HCT116 (cell line): ENCODE results near the gene CNKSR1.

Experiments used
- CTCF ChIP-seq, 3 experiments: fragments of 200-600 bp in 1 of 3; sonication (generic) in 1 of 3; IDR thresholded peaks in 2 of 3; conservative IDR thresholded peaks in 1 of 3; 2 replicates each; pipeline ENCODE4 v1.5.1; 2012 to 2017; ENCODE audit warnings: low read depth in 2 of 3, low read length in 2 of 3, antibody characterized with exemption in 1 of 3, borderline replicate concordance in 1 of 3, control low read depth in 1 of 3, mild to moderate bottlenecking in 1 of 3, mixed read lengths in 1 of 3, mixed run types in 1 of 3, moderate library complexity in 1 of 3; ENCODE audit not compliant: insufficient read depth in 1 of 3
- EGR1 ChIP-seq: IDR thresholded peaks from 2 replicates; pipeline ENCODE4 v1.6.1; 2012; ENCODE audit warnings: low read depth
- EZH2 ChIP-seq: fragments of 200-600 bp; sonication (generic); IDR thresholded peaks from 2 replicates; pipeline ENCODE4 v1.6.1; 2017; ENCODE audit warnings: antibody characterized with exemption, mixed run types
- EZH2phosphoT487 ChIP-seq: fragments of 200-600 bp; IDR thresholded peaks from 2 replicates; pipeline ENCODE4 v1.6.1; 2018; ENCODE audit warnings: antibody characterized with exemption, borderline replicate concordance
- POLR2A ChIP-seq: IDR thresholded peaks from 2 replicates; pipeline ENCODE4 v1.7.0; 2011; ENCODE audit warnings: borderline replicate concordance; ENCODE audit not compliant: insufficient read depth, insufficient read length; ENCODE audit errors: extremely low read depth
- POLR2AphosphoS5 ChIP-seq: IDR thresholded peaks from 2 replicates; pipeline ENCODE4 v1.6.1; 2011; ENCODE audit warnings: mild to moderate bottlenecking, low read depth, low read length, moderate library complexity
- RAD21 ChIP-seq: IDR thresholded peaks from 2 replicates; pipeline ENCODE4 v1.6.1; 2012; ENCODE audit warnings: low read depth, mild to moderate bottlenecking
- SIN3A ChIP-seq: IDR thresholded peaks from 2 replicates; pipeline ENCODE4 v1.6.1; 2012; ENCODE audit warnings: low read depth
- YY1 ChIP-seq: IDR thresholded peaks from 2 replicates; pipeline ENCODE4 v1.6.1; 2011; ENCODE audit warnings: low read length, low read depth, moderate library complexity, mild to moderate bottlenecking; ENCODE audit not compliant: insufficient replicate concordance; ENCODE audit errors: extremely low read depth

GRCh38 chr1:26145041-26145959, 32.0 kb upstream of the CNKSR1 start:
- TF ChIP-seq EGR1: no peak
- no peak for TF ChIP-seq POLR2A
- peak; percentile 97 for TF ChIP-seq RAD21
- TF ChIP-seq EZH2phosphoT487: no peak
- TF ChIP-seq POLR2AphosphoS5: no peak
- peak; percentile 71 to 95 (median 72) for TF ChIP-seq CTCF (IDR thresholded peaks at IDR 0.05 in 2 of 3, conservative IDR thresholded peaks at IDR 0.05 in 1 of 3; ENCODE audit: borderline replicate concordance in 1 of 3, insufficient read depth in 1 of 3, low read depth in 2 of 3, low read length in 2 of 3)
- TF ChIP-seq SIN3A: no peak
- TF ChIP-seq EZH2: no peak
- TF ChIP-seq YY1: peak; percentile 33
